SU-DHL-6 (cell line): ENCODE data around the gene MVP.

Experiments
- CTCF ChIP-seq: fragments of 200-600 bp; sonication (generic); IDR thresholded peaks from one replicate; pipeline ENCODE4 v1.5.1; 2017; ENCODE audit warnings: antibody characterized with exemption, mild to moderate bottlenecking, low read length, moderate library complexity; ENCODE audit not compliant: insufficient read depth, poor library complexity, severe bottlenecking
- EZH2phosphoT487 ChIP-seq: fragments of 200-600 bp; sonication (generic), shearing (Covaris generic); conservative IDR thresholded peaks from 2 replicates; pipeline ENCODE4 v1.6.1; 2018; ENCODE audit warnings: mild to moderate bottlenecking, antibody characterized with exemption, low read length, moderate library complexity, mixed read lengths

GRCh38 chr16:29858974-29859373, 38.7 kb downstream of the MVP start:
- TF ChIP-seq CTCF, result no peak
- no peak for TF ChIP-seq EZH2phosphoT487
